Loucy (cell line): Measurements from ENCODE around the gene SLC8A2.

Experiments used
- CTCF ChIP-seq: fragments of 200-600 bp; sonication (generic); conservative IDR thresholded peaks from 2 replicates; pipeline ENCODE4 v1.5.1; 2014; ENCODE audit warnings: mild to moderate bottlenecking, antibody characterized with exemption, low read length
- EZH2phosphoT487 ChIP-seq: fragments of 200-600 bp; IDR thresholded peaks from 2 replicates; pipeline ENCODE4 v1.6.1; 2018; ENCODE audit warnings: antibody characterized with exemption, mild to moderate bottlenecking, moderate library complexity, borderline replicate concordance

- TF ChIP-seq CTCF (no peak), EZH2phosphoT487 (no peak)
These were observed 1.6 kb upstream of the SLC8A2 start for GRCh38 chr19:47473336-47473735.
